GM21723 (cell line): ENCODE results near the gene FADS6.

Experiments used
- ATAC-seq: cut with Tn5 transposase; IDR thresholded peaks from one replicate; pipeline ENCODE4 v1.9.1; 2021; ENCODE audit warnings: mild to moderate bottlenecking, moderate library complexity; ENCODE audit not compliant: unreplicated experiment

FADS6 gene

GRCh38 chr17:74855323-74855722 lies 38.1 kb downstream of the FADS6 start:
- ATAC-seq, result no peak

- no peak for ATAC-seq
Observed at GRCh38 chr17:74854792-74855191, 38.6 kb downstream of the FADS6 start.

- ATAC-seq, result no peak
Observed at GRCh38 chr17:74853669-74854068, 39.8 kb downstream of the FADS6 start.

GRCh38 chr17:74853048-74853397 lies 40.4 kb downstream of the FADS6 start:
- ATAC-seq, result no peak

- no peak for ATAC-seq
Observed at GRCh38 chr17:74852237-74853047, 41.0 kb downstream of the FADS6 start.

GRCh38 chr17:74851612-74852236 lies 41.7 kb downstream of the FADS6 start:
- no peak for ATAC-seq

GRCh38 chr17:74850914-74851313 lies 42.5 kb downstream of the FADS6 start:
- ATAC-seq, result no peak

GRCh38 chr17:74850310-74850709 lies 43.1 kb downstream of the FADS6 start:
- ATAC-seq, result no peak

- ATAC-seq, result no peak
Observed at GRCh38 chr17:74848656-74849399, 44.6 kb downstream of the FADS6 start.

- no peak for ATAC-seq
Observed at GRCh38 chr17:74846621-74847020, 46.8 kb downstream of the FADS6 start.

- ATAC-seq, result no peak
Observed at GRCh38 chr17:74843352-74843627, 50.1 kb downstream of the FADS6 start.

GRCh38 chr17:74842599-74843351 lies 50.7 kb downstream of the FADS6 start:
- ATAC-seq, result no peak

- ATAC-seq, result no peak
Observed at GRCh38 chr17:74842146-74842598, 51.3 kb downstream of the FADS6 start.

- ATAC-seq, result no peak
Observed at GRCh38 chr17:74840989-74841666, 52.3 kb downstream of the FADS6 start.

- no peak for ATAC-seq
Observed at GRCh38 chr17:74839990-74840852, 53.2 kb downstream of the FADS6 start.

GRCh38 chr17:74838274-74838673 lies 55.2 kb downstream of the FADS6 start:
- no peak for ATAC-seq

GRCh38 chr17:74836691-74837467 lies 56.6 kb downstream of the FADS6 start:
- no peak for ATAC-seq

GRCh38 chr17:74836191-74836590 lies 57.2 kb downstream of the FADS6 start:
- no peak for ATAC-seq
